ENCODE measurements around the gene PRUNE2.
A peak's percentile ranks its signal among the peaks of the same experiment; 100 is the strongest.

Gene PRUNE2

DNA sequence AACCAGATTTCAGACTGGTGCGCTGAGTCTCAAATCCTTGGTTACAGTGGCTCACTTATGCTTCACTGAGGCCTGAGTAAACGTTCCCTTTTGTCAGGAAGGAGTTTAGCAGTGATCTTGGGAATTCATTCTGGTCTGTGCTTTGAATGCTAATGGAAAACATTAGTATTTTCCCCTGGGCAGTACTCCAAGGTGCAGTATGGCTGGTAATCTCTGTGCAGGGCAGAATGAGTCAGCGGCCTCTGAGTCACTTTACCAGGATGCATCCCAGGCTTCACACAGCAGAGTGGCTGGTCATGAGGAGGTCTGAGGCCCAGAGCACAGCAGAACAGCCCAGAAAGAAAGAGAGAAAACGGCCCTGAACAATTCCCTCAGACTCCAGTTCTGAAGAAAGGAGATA is 87.6 kb downstream of the PRUNE2 start:
- no peak overlapping the region for H3K27ac ChIP-seq (ENCODE audit: insufficient read depth in 1 of 2, low read depth in 1 of 2, low read length in 2 of 2, poor library complexity in 1 of 2, severe bottlenecking in 2 of 2)
- ChIA-PET CTCF (no interaction called here), POLR2A (no interaction called here)
- no peak for DNase-seq
- no peaks in the 10 kb centered on the region for H3K4me1 ChIP-seq (ENCODE audit: control extremely low read depth in 1 of 4, control insufficient read depth in 4 of 4, insufficient read depth in 4 of 4, low read length in 3 of 4)
- no peaks in the 10 kb centered on the region for H3K36me3 ChIP-seq (ENCODE audit: control insufficient read depth in 4 of 4, insufficient read depth in 4 of 4, low read length in 3 of 4)
- H3K27me3 ChIP-seq (replicated peaks in 2 of 5; ENCODE audit: control insufficient read depth in 4 of 5, insufficient read depth in 5 of 5, low read length in 4 of 5) = peaks cover 0 to 5% (median 3%) of the 10 kb centered on the region in 5 experiments
- no peak overlapping the region for H3K4me3 ChIP-seq (ENCODE audit: control insufficient read depth in 1 of 7, extremely low read depth in 1 of 7, insufficient read depth in 4 of 7, low read depth in 2 of 7, low read length in 6 of 7)
- no peaks in the 10 kb centered on the region for H3K9me3 ChIP-seq (ENCODE audit: control extremely low read depth in 1 of 5, control insufficient read depth in 4 of 5, insufficient read depth in 2 of 5, low read depth in 1 of 5, low read length in 4 of 5)
- 93% methylated on average over 3 of the region's 4 CpGs for WGBS (ENCODE audit: insufficient coverage)

DNA sequence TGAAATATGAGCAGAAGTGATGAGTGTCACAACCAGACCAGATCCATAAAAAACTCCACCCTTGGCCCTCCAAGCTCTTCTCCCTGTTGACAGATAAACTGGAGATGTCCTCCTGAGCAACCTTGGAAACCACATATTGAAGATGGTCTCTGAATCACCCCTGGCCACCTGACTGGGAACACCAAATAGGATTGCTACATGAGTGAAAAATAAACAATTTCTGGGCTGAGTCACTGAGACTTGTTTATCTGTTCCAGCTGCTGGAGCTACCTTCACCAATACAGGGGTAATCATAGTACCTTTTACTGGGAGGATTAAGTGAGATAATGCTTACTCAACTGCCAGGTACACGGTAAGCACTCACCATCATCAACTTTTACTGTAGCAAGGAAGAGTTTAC is 88.4 kb downstream of the PRUNE2 start:
- POLR2A ChIA-PET = no interaction called here
- WGBS (ENCODE audit: insufficient coverage) = 100% methylated on average over 1 of the region's 1 CpG
- CTCF ChIA-PET = interaction anchor here (1.2 kb wide), 1 partner anchor 332 kb away, joined by 3 read pairs; no protein-coding TSS in a partner anchor
- H3K27me3 ChIP-seq (replicated peaks in 2 of 5; ENCODE audit: control insufficient read depth in 4 of 5, insufficient read depth in 5 of 5, low read length in 4 of 5) = peaks cover 0 to 7% (median 3%) of the 10 kb centered on the region in 5 experiments
- no peak overlapping the region for H3K27ac ChIP-seq (ENCODE audit: insufficient read depth in 1 of 2, low read depth in 1 of 2, low read length in 2 of 2, poor library complexity in 1 of 2, severe bottlenecking in 2 of 2)
- no peak overlapping the region for H3K4me3 ChIP-seq (ENCODE audit: control insufficient read depth in 1 of 7, extremely low read depth in 1 of 7, insufficient read depth in 4 of 7, low read depth in 2 of 7, low read length in 6 of 7)
- H3K9me3 ChIP-seq (ENCODE audit: control extremely low read depth in 1 of 5, control insufficient read depth in 4 of 5, insufficient read depth in 2 of 5, low read depth in 1 of 5, low read length in 4 of 5) = no peaks in the 10 kb centered on the region
- no peak for DNase-seq
- H3K36me3 ChIP-seq (ENCODE audit: control insufficient read depth in 4 of 4, insufficient read depth in 4 of 4, low read length in 3 of 4) = no peaks in the 10 kb centered on the region
- no peaks in the 10 kb centered on the region for H3K4me1 ChIP-seq (ENCODE audit: control extremely low read depth in 1 of 4, control insufficient read depth in 4 of 4, insufficient read depth in 4 of 4, low read length in 3 of 4)

DNA sequence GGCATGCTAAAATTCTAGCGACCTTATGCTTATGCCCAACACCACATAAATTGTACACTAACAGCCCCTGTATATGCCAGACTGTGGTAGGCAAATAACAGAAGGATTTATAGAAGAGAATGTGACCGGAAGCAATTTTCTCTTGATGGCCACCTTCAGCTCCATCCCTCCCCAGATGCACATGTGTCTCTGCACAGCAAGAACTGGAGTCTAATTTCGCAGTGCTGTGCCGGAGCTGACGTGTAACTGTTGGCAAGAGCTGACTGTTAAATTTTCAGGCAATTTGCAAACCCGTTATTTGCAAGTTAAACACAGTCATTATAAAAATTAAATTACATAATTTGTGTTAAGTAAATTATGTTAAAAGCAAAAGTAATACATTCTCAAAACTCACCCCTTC is 93.3 kb downstream of the PRUNE2 start:
- ChIA-PET CTCF (interaction anchor here (1.1 to 5.3 kb wide), 5 partner anchors 14 to 338 kb away, joined by 3 to 46 read pairs (median 4); no protein-coding TSS in a partner anchor), POLR2A (no interaction called here)
- no peaks in the 10 kb centered on the region for H3K36me3 ChIP-seq (ENCODE audit: control insufficient read depth in 4 of 4, insufficient read depth in 4 of 4, low read length in 3 of 4)
- peaks cover 0 to 21% (median 10%) of the 10 kb centered on the region in 5 experiments for H3K27me3 ChIP-seq (replicated peaks in 2 of 5; ENCODE audit: control insufficient read depth in 4 of 5, insufficient read depth in 5 of 5, low read length in 4 of 5)
- H3K4me3 ChIP-seq (ENCODE audit: control insufficient read depth in 1 of 7, extremely low read depth in 1 of 7, insufficient read depth in 4 of 7, low read depth in 2 of 7, low read length in 6 of 7) = no peak overlapping the region
- H3K9me3 ChIP-seq (ENCODE audit: control extremely low read depth in 1 of 5, control insufficient read depth in 4 of 5, insufficient read depth in 2 of 5, low read depth in 1 of 5, low read length in 4 of 5) = no peaks in the 10 kb centered on the region
- no peak overlapping the region for H3K27ac ChIP-seq (ENCODE audit: insufficient read depth in 1 of 2, low read depth in 1 of 2, low read length in 2 of 2, poor library complexity in 1 of 2, severe bottlenecking in 2 of 2)
- WGBS (ENCODE audit: insufficient coverage) = 100% methylated on average over 1 of the region's 6 CpGs
- no peak for DNase-seq
- H3K4me1 ChIP-seq (ENCODE audit: control extremely low read depth in 1 of 4, control insufficient read depth in 4 of 4, insufficient read depth in 4 of 4, low read length in 3 of 4) = no peaks in the 10 kb centered on the region

DNA sequence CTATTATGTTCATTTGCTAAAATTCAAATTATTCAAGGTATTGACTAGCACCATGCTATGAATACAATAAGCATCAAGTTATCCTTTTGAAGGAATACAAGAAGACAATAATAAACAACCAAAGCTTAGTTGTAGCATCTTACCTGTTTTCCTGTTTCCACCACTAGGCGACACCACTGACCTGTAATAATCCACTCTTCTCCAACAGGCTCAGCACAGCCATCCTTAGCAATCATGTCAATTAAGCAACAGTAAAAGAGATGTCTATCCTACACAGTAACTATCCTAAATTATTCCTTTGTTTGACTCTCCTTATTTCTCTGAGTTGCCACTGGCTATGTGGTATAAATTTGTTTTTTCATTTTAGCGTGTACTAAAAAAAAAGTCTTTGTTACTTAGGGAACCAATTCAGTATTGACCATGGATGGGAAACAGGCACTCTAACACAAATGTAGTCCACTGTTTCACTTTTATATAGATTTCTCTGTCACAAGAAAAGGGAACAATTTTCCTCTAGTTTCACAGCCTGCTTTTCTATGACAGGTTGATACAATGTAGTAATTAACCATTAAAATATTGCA is 95.4 kb downstream of the PRUNE2 start:
- no peak overlapping the region for H3K27ac ChIP-seq (ENCODE audit: insufficient read depth in 1 of 2, low read depth in 1 of 2, low read length in 2 of 2, poor library complexity in 1 of 2, severe bottlenecking in 2 of 2)
- H3K4me1 ChIP-seq (ENCODE audit: control extremely low read depth in 1 of 4, control insufficient read depth in 4 of 4, insufficient read depth in 4 of 4, low read length in 3 of 4) = no peaks in the 10 kb centered on the region
- POLR2A ChIA-PET = no interaction called here
- WGBS (ENCODE audit: insufficient coverage) = 0% methylated on average over 1 of the region's 2 CpGs
- H3K36me3 ChIP-seq (ENCODE audit: control insufficient read depth in 4 of 4, insufficient read depth in 4 of 4, low read length in 3 of 4) = no peaks in the 10 kb centered on the region
- CTCF ChIA-PET = interaction anchor here (1.1 to 5.3 kb wide), 10 partner anchors 16 to 340 kb away, joined by 3 to 46 read pairs (median 4); no protein-coding TSS in a partner anchor
- no peaks in the 10 kb centered on the region for H3K9me3 ChIP-seq (ENCODE audit: control extremely low read depth in 1 of 5, control insufficient read depth in 4 of 5, insufficient read depth in 2 of 5, low read depth in 1 of 5, low read length in 4 of 5)
- peaks cover 0 to 21% (median 8%) of the 10 kb centered on the region in 5 experiments for H3K27me3 ChIP-seq (replicated peaks in 2 of 5; ENCODE audit: control insufficient read depth in 4 of 5, insufficient read depth in 5 of 5, low read length in 4 of 5)
- H3K4me3 ChIP-seq (ENCODE audit: control insufficient read depth in 1 of 7, extremely low read depth in 1 of 7, insufficient read depth in 4 of 7, low read depth in 2 of 7, low read length in 6 of 7) = no peak overlapping the region
- DNase-seq = peak; percentile 49 to 76 (median 66)

DNA sequence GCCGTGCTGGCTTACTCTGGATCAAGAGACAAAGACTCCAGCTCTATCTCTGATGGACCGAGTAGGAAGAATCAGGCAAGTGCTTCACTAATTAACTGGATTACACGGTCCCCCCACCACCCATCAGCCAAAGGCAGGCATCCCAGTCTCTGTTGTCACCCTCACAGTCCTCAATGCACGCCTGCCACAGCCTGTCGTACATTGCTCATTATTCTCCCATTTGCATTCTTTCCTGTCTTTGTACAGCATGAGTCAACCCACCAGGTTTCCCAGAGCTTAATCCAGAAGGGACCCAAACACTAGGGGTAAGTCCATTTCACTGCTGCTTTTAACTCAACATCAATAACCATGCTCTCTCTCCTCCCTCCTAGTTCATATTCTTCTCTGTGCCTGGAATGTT is 97.3 kb downstream of the PRUNE2 start:
- ChIA-PET CTCF (interaction anchor here (0.7 to 5.3 kb wide), 4 partner anchors 175 to 206 kb away, joined by 3 to 46 read pairs (median 4); no protein-coding TSS in a partner anchor), POLR2A (no interaction called here)
- Histone ChIP-seq H3K4me3 (ENCODE audit: control insufficient read depth in 1 of 7, extremely low read depth in 1 of 7, insufficient read depth in 4 of 7, low read depth in 2 of 7, low read length in 6 of 7) (no peak overlapping the region), H3K27ac (ENCODE audit: insufficient read depth in 1 of 2, low read depth in 1 of 2, low read length in 2 of 2, poor library complexity in 1 of 2, severe bottlenecking in 2 of 2) (no peak overlapping the region), H3K36me3 (ENCODE audit: control insufficient read depth in 4 of 4, insufficient read depth in 4 of 4, low read length in 3 of 4) (no peaks in the 10 kb centered on the region), H3K9me3 (ENCODE audit: control extremely low read depth in 1 of 5, control insufficient read depth in 4 of 5, insufficient read depth in 2 of 5, low read depth in 1 of 5, low read length in 4 of 5) (no peaks in the 10 kb centered on the region), H3K27me3 (replicated peaks in 2 of 5; ENCODE audit: control insufficient read depth in 4 of 5, insufficient read depth in 5 of 5, low read length in 4 of 5) (peaks cover 0 to 19% (median 5%) of the 10 kb centered on the region in 5 experiments), H3K4me1 (ENCODE audit: control extremely low read depth in 1 of 4, control insufficient read depth in 4 of 4, insufficient read depth in 4 of 4, low read length in 3 of 4) (no peaks in the 10 kb centered on the region)
- WGBS (ENCODE audit: insufficient coverage) = 87% methylated on average over 5 of the region's 5 CpGs
- no peak for DNase-seq

DNA sequence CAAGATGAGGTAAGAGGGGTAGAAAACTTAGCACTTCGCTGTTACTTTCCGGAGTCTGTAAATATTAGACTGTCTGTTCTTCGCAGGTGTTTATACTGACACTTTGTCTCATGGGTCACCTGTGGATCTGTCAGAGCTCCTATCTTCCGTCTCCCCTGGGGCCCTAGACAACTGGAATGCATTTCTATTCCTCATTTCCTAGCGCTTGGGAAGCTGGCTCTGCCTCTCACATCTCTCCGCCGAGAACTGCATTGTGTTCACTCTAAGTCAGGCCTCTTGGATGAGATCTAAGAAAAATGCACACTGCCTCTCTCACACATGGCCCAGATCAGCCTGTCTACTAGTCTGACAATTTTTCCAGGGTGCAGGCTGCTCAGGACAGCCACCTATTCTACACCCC is 102.2 kb downstream of the PRUNE2 start:
- DNase-seq = no peak
- H3K4me3 ChIP-seq (ENCODE audit: control insufficient read depth in 1 of 7, extremely low read depth in 1 of 7, insufficient read depth in 4 of 7, low read depth in 2 of 7, low read length in 6 of 7) = no peak overlapping the region
- no peaks in the 10 kb centered on the region for H3K36me3 ChIP-seq (ENCODE audit: control insufficient read depth in 4 of 4, insufficient read depth in 4 of 4, low read length in 3 of 4)
- ChIA-PET POLR2A (no interaction called here), CTCF (interaction anchor here (1.2 kb wide), 1 partner anchor 12 kb away, joined by 3 read pairs; no protein-coding TSS in a partner anchor)
- H3K4me1 ChIP-seq (ENCODE audit: control extremely low read depth in 1 of 4, control insufficient read depth in 4 of 4, insufficient read depth in 4 of 4, low read length in 3 of 4) = peaks cover 0 to under 1% (median 0%) of the 10 kb centered on the region in 4 experiments
- no peak overlapping the region for H3K27ac ChIP-seq (ENCODE audit: insufficient read depth in 1 of 2, low read depth in 1 of 2, low read length in 2 of 2, poor library complexity in 1 of 2, severe bottlenecking in 2 of 2)
- 98% methylated on average over 7 of the region's 7 CpGs for WGBS (ENCODE audit: insufficient coverage)
- no peaks in the 10 kb centered on the region for H3K9me3 ChIP-seq (ENCODE audit: control extremely low read depth in 1 of 5, control insufficient read depth in 4 of 5, insufficient read depth in 2 of 5, low read depth in 1 of 5, low read length in 4 of 5)
- H3K27me3 ChIP-seq (replicated peaks in 2 of 5; ENCODE audit: control insufficient read depth in 4 of 5, insufficient read depth in 5 of 5, low read length in 4 of 5) = peaks cover 0 to 8% (median 6%) of the 10 kb centered on the region in 5 experiments

DNA sequence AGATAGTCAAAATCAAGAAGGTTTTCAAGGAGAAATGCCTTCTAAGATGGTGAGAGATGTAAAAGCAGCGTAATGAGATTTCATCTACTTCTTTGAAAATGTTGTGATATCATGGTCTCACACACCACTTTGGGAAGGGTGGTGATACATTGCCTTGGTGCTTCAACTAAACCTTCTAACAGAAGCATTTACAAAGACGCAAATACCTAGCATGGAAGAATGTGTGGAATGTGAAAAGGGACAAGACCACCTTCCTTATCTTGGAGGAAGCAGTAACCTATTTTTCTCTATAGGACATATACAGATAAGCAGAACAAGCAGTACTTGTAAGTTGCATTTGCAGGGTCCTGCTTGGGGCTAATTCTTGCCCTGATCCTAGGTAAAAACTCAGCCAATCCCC is 102.8 kb downstream of the PRUNE2 start:
- no CpG with 5 or more reads among the region's 2 CpGs for WGBS (ENCODE audit: insufficient coverage)
- no peak overlapping the region for H3K4me3 ChIP-seq (ENCODE audit: control insufficient read depth in 1 of 7, extremely low read depth in 1 of 7, insufficient read depth in 4 of 7, low read depth in 2 of 7, low read length in 6 of 7)
- H3K36me3 ChIP-seq (ENCODE audit: control insufficient read depth in 4 of 4, insufficient read depth in 4 of 4, low read length in 3 of 4) = no peaks in the 10 kb centered on the region
- H3K27ac ChIP-seq (ENCODE audit: insufficient read depth in 1 of 2, low read depth in 1 of 2, low read length in 2 of 2, poor library complexity in 1 of 2, severe bottlenecking in 2 of 2) = no peak overlapping the region
- no peak for DNase-seq
- ChIA-PET CTCF (interaction anchor here (1.2 kb wide), 1 partner anchor 13 kb away, joined by 3 read pairs; no protein-coding TSS in a partner anchor), POLR2A (no interaction called here)
- H3K4me1 ChIP-seq (ENCODE audit: control extremely low read depth in 1 of 4, control insufficient read depth in 4 of 4, insufficient read depth in 4 of 4, low read length in 3 of 4) = peaks cover 0 to 8% (median under 1%) of the 10 kb centered on the region in 4 experiments
- no peaks in the 10 kb centered on the region for H3K9me3 ChIP-seq (ENCODE audit: control extremely low read depth in 1 of 5, control insufficient read depth in 4 of 5, insufficient read depth in 2 of 5, low read depth in 1 of 5, low read length in 4 of 5)
- peaks cover 0 to 8% (median under 1%) of the 10 kb centered on the region in 5 experiments for H3K27me3 ChIP-seq (replicated peaks in 2 of 5; ENCODE audit: control insufficient read depth in 4 of 5, insufficient read depth in 5 of 5, low read length in 4 of 5)

Data from common myeloid progenitor, CD34-positive (primary cell).